Stimulated activated CD4-positive, alpha-beta T cell treated with anti-CD3 and anti-CD28 coated beads, Interleukin-4, amount 100 ng/mL, for 4 hours (primary cell): ENCODE data around the gene YAF2.

Experiments used
- DNase-seq, 2 experiments: peaks; one replicate each; pipeline ENCODE4 v3.0.0-alpha.2; 2020

YAF2 gene, protein sequence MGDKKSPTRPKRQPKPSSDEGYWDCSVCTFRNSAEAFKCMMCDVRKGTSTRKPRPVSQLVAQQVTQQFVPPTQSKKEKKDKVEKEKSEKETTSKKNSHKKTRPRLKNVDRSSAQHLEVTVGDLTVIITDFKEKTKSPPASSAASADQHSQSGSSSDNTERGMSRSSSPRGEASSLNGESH

DNA sequence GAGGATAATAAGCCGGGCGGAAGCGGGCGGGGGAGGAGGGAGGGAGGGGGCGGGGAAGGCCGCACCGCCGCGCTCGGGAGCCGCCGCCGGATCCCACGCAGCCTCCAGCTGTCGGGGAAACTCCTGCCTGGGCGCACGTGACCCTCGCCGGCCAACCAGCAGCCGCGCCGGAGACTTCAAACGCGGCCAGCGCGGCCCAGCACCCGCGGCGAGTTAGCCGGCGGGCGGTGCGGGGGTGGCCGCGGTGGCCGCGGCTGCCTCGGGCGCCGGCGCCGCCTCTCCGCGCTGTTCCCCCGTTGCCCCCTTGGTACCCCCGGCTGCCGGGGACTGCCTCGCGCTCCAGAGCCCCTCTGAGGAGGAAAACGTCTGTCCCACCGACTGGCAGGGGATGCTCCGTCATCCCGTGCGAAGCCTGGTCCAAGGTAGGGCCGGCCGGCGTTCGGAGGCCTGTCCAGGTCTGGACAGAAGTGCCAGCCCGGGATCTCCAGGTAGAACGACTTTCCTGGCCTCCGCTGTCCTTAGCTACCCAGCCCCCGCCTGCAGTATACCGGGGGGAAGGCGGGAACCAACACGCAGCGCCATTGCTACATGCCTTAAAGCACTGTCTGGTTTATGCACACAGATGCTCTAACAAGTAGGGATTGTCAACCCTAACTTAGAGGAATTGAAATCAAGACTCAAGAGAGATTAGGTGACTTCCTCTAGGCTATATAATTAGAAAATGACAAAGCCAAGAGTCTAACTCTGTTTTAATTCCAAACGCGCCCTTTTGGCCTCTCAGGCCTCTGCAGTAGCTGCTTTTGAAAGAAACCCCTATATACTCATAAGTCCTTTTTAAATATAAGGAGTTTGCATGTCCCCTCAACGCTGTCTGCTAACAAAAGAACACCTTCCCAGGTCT, at the start of gene YAF2:
Gene YAF2 (minus strand): TSS at position 9 of the 901 bp plus-strand sequence. CDS start 68 bp downstream, outside the sequence.
- DNase-seq: peak; percentile 85 to 88

DNA sequence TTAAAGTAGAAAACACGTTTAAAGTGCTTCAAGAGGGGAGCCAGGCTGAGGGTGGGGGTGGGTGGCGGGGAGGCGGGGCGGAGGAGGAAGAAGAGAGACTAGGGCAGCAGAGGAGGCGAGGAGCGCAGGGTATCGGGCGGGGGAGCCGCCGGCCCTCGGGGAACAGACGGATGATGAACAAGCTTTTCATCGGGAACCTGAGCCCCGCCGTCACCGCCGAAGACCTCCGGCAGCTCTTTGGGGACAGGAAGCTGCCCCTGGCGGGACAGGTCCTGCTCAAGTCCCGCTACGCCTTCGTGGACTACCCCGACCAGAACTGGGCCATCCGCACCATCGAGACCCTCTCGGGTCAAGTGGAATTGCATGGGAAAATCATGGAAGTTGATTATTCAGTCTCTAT, 48.7 kb upstream of the YAF2 start:
- DNase-seq: no peak

DNA sequence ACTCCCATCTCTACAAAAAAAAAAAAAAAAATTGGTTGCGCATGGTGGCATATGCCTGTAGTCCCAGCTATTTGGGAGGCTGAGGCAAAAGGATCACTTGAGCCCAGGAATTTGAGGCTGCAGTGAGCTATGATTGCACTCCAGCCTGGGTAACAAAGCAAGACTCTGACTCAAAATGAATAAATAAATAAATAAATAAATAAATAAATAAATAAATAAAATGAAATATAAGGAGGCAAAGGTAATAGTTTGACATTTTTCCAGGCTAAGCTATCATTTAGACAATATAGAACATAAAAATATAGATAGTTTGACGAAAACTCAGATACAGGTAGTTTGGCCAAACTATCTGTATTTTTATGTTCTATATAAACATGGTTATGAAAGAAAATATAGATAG, 47.4 kb upstream of the YAF2 start:
- no peak for DNase-seq

DNA sequence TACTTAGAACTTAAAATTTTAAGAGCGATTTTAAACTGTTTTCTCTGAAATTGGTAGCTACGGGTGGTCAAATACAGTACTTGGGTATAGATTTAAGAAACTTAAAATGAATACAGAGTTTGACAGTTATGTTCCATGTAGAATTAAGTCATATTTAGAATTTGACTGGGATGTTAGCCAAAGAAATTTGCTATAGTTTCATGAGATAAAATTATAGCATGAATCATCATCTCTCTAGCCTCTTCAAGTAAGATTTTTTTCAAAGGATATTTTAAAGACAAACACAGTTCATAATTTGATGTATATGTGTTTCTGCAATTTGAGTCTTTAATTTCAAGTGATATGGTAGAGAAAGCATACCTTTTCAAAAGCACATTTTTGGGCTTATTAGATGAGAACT, 46.8 kb upstream of the YAF2 start:
- DNase-seq: no peak

DNA sequence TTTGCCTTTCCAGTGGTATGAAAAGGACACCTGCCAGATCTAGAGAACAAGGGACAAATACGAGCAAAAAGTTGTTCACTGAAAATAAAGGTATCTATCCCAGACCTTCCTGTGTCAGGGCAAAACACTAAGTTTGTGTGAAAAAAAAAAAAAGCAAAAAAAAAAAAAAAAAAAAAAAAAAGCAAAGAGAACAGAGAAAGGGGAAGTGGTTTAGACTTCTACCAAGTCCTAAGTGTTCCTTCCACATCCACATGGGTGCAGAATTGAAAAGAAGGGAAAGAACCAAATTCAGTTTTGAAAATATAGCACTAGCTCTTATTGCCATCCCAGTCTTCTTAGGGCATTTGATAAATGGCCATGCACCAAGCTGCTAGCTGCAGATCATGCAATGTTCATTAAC, 46.1 kb upstream of the YAF2 start:
- no peak for DNase-seq

DNA sequence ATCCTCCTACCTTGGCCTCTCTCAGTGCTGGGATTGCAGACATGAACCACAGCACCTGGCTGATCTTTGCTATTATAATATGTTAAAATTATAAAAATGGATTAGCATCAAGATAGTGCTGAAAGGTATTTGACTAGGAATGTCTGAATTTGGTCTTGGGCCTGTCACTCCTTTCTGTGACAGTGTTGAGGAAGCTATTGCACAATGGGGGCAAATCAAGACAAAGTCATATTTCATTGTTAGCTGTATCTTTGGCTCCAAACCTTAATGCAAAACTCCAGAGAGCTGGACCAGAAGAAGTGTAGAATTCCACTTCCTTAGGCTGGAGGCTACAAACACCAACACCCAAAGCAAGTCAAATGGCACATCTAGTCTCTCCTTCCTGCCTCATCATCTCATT, 45.7 kb upstream of the YAF2 start:
- DNase-seq: no peak

DNA sequence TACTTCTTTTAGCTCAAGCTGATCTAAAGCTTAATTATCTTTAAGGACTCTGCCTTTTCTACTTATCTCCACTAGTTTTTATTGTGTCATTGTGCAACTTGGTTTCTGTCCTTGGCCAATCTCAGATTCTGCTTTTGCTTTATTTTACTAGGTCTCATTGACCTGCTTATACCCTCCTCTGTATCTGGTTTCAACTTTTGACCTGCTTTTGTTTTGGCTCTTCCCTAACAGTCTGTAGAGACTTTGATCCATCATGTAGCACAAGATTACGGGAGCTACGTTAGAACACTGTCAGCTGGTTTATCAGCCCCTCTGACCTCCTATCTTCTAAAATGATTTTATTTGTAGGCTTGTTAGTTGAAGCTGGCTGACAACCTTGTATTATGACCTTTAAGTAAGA, 44.2 kb upstream of the YAF2 start:
- no peak for DNase-seq

DNA sequence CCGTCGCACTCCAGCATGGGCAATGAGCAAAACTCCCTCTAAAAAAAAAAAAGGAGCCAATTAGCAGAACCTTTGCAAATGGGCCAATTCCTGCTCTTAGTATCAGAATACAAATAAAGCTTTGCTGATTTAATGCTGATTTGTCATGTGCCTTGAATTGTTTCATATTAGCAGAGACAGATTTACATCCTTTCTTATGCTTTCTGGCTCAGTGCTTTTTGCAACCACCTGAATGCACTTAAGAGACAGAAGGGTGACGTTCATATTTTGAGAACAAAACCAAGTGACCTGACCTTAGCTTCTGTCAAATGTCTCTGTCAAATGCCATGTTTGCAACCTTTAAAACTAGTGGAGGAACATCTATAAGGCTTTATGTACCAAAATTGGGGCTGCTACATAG, 43.8 kb upstream of the YAF2 start:
- DNase-seq: no peak

DNA sequence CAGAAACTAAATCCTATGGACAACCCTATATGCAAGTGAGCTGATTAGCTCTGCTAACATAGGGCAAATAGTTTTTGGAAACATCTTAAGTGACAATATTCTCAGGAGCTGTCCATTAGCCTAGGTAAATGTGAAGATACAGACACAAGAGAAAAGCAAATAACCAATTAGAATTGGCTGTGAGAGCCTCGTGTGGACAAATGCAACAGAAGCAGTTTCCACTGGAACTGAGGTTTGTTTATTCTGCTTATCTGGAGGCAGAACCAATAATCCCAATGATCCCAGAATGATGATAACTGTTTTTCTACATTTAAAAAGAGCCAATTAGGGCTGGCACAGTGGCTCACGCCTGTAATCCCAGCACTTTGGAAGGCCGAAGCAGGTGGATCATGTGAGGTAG, 43.2 kb upstream of the YAF2 start:
- DNase-seq: no peak

DNA sequence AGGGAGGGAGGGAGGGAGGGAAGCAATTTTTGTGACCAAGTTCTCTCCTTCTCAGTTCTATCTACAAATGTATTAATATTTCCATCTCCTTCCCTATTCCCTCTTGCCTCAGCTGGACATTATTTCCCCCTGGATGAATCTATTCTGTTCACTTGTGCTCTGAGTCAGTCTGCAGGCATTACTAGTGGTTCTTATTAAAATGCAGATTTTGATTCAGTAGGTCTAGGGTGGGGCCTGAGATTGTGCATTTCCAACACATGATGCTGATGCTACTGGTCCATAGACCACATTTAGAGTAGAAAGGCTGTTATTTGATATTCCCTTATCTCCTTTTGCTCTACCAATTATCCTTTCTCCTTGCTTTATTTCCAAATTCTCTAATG, 40.1 kb upstream of the YAF2 start:
- DNase-seq: no peak

DNA sequence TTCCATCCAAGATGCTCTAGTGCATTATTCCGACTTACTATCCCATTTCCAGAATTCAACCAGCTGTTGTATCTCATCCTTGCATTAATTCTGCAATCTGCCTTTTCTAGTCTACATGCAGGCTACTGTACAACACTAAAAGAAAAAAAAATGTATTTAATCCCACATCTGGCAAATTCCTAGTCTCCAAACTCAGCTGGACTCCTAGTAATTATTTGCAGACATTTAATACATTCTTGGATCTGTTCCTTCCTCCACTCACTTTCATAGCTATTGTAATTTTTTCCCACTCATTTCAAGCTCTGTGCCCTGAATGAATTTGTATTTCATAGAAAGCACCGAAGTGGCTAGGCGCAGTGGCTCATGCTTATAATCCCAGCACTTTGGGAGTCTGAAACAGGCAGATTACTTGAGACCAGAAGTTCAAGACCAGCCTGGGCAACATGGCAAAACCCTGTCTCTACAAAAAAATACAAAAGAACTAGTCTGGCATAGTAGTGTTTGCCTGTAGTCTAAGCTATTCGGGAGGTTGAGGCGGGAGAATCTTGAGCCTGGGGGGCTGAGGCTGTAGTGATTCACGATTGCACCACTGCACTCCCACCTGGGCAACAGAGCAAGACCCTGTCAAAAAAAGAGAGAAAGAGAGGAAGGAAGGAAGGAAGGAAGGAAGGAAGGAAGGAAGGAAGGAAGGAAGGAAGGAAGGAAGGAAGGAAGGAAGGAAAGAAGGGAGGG, 39.5 kb upstream of the YAF2 start:
- DNase-seq: no peak

DNA sequence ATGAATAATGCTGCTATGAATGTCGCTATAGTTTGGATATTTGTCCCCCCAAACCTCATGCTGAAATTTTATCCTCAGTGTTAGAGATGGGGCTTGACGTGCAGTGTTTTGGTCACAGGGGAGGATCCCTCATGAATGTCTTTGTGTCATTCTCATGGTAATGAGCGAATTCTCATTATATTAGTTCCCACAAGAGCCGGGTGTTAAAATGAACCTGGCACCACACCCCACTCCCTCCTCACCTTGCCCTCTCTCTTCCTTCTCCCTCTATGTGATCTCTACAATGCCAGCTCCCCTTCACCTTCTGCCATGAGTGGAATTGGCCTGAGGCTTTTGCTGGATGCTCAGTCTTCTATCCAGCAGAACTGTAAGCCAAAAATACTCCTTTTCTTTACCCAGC, 37.5 kb upstream of the YAF2 start:
- DNase-seq: no peak

DNA sequence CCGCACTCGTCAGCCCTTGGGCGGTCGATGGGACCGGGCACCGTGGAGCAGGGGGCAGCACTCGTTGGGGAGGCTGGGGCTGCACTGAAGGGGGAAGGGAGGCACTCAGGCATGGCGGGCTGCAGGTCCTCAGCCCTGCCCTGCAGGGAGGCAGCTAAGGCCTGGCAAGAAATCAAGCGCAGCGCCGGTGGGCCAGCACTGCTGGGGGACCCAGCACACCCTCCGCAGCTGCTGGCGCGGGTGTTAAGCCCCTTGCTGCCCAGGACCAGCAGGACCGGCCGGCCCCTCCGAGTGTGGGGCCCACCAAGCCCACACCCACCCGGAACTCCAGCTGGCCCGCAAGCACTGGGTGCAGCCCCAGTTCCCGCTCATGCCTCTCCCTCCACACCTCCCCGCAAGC, 35.7 kb upstream of the YAF2 start:
- DNase-seq: no peak

DNA sequence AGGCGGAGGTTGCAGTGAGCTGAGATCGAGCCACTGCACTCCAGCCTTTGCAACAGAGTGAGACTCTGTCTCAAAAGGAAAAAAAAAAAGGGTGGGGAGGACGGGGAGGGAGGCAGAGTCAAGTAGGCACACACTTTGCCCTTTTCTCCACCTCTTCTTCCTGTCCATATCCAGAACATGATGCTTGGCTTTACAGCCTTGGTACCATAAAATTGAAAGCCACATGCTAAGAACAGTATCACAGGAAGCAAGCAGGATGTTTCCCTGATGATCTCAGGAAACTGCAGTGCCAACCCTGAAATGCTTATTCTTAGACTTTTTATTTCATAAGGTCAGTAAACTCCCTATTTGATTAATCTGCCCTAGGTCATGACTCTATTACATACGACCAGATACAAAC, 32.5 kb upstream of the YAF2 start:
- no peak for DNase-seq

DNA sequence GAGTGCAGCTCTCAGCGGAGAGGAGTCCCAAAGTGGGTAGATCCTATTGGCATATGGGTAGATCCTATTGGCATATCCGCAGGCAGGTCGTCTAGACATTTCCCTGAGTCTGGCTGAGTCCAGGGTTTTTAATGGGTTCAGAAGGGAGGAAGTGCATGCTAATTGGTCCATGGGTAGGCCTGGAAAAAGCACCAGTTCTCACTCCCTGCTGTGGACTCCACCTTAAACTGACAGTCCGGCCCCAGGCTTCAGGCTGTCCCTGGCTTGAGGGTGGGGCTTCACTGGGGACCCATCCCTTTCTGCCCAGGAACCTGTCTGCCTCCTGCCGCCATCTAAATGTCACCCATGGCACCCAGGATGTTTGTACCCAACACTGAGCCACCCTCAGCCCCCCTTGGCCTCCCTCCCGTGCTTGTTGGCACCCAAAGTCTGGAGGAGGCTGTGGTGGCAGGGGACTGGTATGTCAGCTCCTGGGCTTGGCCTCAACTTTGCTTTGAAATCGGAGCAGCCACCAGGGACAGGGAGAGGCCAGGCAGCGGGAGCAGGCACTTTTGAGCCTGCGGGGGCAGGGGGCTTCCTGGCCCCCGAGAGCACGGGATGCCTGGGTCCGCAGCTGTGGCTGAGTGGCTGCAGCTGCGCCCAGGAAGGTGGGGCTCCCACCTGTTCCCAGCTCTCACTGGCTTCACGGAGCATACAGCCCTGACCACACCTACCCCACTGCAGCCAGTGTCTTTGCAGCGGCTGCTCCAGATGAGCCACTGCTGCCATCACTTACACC, 29.6 kb upstream of the YAF2 start:
- DNase-seq: no peak

DNA sequence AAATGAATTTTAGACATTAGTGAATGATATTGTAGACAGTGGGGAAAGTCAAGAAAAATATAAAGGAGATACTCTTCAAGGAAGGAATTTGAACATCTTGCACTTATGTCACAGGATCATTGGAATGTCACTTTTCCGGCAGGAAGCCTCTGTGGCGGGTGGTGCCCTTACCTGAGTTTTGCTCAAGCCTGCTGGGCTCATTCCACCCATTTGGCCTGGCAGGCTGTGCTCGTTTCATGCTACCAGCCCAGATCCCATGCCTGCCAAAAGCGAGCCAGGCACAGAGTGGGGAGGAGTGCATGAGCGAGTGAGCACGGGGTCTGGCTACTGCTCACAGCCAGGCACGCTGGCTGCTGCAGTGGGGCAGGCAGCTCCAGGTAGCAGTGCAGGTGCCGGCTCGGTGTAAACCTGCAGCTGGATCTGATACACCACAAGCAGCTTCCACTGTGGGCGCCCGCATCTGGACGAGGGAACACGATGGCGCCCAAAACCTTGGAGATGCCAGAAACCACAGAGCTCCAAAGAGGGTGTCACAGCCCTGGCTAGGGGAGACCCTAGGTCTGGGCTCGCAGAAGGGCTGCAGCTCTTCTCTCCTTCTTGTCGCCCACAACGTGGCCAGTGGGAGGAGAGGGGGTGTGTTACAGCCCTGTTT, 28.7 kb upstream of the YAF2 start:
- DNase-seq: no peak

DNA sequence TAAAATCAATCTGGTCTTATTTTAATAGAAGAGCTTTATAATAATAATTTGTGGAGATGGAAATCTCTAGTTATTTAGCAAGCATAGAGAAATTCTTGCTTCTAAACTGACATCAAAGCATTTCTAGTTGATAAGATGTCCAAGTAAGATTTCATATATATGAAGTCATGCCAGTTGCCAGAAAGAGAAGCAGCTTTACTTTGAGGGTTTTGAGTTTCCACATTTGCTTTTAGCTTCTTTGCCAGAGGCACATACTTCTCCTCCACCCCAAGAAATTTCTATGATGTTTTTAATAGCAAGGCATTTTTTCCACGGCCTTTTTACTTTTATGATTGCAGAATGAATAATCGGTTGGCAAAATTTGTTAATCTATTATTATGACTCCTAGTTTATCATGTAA, 24.2 kb upstream of the YAF2 start:
- no peak for DNase-seq

DNA sequence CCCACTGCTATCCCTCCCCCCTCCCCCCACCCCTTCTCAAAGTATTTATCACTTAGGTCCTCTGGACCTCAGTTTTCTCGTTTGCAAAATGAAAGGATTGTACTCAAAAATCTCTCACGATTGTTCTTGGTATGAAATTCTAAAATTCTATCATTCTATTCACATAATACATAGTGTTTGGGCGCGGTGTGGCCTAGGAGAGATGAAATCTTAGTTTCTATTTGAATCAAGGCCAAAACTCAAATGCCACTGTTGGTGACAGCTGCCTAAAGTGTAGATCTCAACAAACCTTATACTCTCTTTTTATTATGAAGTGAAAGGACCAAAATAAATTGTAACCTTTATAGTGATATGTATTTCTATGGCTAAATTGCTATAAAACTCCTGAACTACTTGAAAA, 23.7 kb upstream of the YAF2 start:
- no peak for DNase-seq

DNA sequence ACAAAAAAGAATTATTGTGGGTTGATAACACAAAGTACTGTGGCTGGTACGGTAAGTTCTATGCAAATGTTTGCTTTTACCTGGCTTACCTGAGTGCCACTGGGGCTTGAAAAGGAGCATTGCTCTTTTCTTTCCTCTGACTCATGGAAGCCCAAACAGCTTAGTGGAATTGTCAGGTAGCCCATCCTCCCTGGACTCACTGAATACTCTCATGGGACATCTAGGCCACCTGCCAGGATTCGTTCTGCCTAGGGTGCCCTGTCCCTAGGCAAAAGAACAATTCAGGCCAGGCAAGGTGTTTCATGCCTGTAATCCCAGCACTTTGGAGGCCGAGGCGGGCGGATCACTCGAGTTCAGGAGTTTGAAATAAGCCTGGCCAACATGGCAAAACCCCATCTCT, 22.5 kb upstream of the YAF2 start:
- no peak for DNase-seq

DNA sequence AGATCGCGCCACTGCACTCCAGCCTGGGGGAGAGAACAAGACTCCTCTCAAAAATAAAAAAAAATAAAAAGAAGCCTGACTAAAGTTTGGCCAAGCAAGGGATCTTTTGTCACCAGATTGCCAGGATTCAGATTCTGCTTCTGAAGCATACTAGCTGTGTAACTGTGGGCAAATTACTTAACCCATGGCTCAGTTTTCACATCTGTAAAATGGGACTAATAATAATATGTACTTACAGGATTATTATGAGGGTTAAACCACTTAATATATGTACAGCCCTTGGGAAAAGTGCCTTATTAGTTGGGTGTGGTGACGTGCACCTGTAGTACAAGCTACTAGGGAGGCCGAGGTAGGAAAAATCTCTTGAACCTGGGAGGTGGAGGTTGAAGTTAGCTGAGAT, 21.7 kb upstream of the YAF2 start:
- no peak for DNase-seq

DNA sequence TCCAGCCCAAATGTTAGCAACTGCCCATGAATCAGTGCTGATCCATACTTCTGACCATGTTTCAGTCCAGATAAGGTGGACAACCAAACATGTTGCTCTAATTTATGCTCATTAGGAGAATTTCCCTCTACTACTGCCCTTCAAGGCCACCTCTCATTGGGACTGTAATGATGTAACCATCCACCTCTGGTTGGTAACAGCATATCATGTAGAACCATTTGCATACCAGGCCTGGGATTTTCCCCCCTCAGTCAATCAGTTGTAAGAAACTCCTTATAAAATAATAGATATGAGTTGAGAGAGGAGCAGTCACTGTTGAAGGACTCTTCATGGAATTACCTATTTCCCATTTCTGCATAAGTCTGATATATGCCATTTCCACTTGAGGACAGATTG, 17.8 kb upstream of the YAF2 start:
- DNase-seq: no peak

DNA sequence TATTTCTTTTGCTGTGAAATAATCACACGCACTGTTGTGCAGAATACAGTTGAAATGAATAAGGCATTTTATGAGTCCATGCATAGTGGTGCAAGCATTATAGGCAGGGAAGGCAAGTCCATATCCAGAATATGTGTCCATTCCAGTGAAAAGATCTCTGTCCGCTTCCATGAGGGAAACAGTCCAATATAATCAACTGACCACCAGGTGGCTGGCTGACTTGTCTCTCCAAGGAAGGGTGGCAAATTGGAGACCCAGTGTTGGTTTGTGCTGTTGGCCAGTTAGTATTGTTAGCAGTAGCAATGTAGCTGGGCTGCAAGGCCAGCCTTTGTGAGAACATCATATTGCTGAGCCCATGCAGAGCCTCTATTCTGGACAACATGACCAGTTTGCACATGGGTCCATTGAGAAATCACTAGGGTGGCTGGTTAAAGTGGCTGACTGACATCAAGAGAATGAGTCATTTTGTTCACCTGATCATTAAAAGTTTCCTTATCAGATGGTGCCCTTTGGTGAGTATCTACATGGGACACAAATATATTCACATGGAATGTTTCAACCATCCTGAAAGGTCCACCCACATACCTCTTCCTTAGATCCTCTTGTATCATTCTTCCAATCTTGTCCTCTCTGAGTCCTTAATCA, 17.3 kb upstream of the YAF2 start:
- DNase-seq: no peak
